ENCODE measurements around the gene ZNF185.

ZNF185 gene

DNA sequence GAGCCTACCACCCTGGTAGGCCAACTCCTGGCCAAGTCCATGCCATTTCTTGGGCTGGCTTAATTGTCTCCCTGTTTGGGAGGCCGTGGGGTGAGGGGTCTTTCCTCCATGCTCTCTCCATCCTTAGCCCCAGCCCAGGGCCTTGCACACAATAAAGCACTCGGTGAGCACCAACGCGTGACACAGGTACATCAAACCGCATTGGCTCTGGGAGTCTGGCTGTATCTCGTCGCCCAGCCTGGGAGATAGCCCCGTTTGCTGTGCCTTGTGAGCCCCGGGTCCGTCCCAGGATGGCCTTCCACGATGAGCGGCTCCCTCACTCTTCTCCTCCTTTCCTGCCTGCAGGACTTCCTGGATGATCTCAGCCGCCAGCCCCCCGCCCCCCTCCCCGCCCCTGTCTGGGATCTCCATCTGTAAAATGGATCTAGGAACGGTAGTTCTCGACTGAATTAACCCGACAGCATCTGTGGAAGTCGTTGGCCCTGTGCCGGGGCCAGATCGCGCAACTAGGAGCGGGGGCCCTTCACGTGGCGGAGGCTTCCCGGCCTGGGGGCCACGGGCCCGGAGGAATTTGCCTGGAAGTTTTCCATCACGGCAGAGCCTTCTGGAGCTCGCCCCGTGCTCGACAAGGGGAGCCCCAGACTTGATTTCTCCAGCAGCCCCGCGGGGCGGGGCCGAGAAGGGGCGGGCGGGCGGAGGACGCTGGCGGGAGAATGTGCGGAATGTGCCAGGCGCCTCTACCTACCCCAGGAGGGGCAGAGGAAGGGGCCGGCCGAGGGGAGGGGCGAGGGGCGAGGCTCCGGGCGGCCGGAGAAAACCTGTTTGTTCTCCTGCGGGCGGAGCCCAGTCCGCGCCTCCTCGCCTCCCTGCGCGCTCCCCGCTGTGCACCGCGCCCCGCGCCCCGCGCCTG is at the start of gene ZNF185:
Gene ZNF185 (plus strand): TSS at position 846 of the 910 bp plus-strand sequence. CDS start 16,423 bp downstream, outside the sequence.
- DNase-seq (ENCODE audit: low read depth) = peak; percentile 10

DNA sequence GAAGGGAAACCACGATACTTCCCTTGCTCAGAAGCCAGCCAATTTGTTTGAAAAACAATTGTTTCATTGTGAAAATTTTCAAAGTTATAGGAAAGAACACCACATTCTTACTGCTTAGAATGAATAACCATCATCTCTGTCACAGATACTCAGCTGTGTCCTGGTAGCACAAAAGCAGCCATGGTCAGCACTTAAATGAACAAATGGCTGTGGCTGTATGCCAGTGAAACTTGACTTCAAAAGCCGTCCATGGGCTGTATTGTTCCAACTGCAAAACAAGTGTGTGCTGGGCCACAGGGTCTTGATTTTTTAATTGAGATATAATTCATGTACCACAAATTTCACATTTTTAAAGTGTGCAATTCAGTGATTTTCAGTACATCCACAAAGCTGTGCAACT is 47.4 kb upstream of the ZNF185 start:
- DNase-seq (ENCODE audit: low read depth) = no peak

DNA sequence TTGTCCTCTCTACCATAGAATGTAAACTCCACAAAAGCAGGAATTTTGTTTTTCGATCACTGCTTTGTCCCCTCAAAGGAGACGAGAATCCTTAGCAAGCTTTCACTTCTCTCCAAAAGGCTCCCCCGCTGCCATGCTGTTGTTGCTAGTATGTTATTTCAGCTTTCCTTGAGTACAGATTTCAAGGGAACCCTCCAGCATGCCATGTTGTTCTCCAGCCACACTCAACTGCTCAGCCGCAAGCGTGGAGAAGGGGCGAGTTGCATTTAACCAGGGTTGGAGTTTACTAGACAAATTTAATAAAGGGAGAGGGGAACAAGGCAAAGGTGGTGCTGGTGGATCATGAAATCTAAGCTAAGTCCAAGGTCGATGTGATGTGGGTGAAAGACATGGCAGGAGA is 43.9 kb upstream of the ZNF185 start:
- DNase-seq (ENCODE audit: low read depth) = no peak

DNA sequence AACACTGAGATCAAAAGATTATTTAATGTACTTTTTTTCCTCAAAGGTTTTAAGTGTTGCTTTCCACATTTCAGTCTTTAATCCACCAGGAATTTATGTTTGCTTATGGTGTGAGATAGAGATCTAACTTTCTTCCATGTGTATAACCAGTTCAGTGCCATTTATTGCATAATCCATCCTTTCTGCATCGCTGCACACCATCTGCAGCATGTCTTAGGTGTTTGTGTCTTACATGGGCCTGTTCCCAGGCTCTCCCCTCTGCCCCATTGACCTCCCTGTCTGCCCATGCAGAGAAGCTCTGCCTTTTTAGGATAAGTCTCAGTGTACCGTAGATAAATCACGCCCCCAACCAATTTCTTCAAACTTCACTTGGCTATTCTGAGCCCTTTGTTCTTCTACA is 36.8 kb upstream of the ZNF185 start:
- peak; percentile 29 for DNase-seq (ENCODE audit: low read depth)

DNA sequence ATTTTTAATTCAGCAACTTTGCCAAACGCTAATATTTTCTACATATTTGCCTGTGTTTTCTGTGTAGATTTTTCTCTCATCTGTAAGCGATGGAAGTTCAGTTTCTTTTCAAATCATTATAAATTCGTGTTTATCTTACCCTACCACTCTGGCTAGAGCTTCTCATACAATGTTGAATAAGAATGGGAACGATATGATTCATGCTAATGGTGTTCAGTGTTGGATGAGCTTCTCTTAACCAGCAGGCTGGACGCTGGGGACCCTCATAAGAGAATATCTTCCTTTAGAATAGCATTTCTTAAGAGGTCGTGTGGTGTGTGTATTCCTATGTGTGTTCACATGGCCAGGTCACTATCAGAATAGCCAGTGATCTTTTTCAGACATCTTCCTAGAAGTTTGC is 36.0 kb upstream of the ZNF185 start:
- DNase-seq (ENCODE audit: low read depth) = peak; percentile 6

DNA sequence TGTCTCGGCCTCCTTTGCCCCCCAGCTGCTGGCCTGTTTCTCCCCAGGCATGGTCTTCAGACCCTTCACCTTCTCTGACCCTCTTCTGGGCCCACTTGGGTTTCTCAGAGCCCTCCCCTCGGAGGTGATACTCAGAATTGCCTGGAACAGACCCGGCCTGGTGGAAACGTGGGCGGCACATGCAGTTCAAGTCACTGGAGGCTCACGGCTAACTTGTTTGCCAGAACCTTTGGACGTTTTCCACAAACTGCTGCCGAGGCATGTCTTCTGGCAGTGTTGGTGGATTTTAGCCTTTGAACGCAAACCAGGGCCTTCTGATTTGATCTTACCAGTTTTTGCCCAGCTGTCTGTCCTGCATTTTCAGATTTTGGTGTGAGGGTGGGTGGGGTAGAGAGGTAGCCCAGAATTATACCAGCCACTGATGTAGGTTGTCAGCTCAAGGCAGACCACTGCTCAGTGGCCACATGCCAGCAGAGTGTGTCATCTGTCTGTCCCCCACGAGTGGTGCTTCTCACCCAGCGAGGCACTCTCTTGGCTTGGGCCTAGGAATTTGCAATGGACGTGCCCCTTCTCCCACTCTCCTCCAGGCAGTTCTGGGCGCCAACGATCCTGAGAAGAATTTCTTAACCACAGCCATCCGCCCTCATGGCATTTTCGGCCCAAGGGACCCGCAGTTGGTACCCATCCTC is 32.5 kb upstream of the ZNF185 start:
- no peak for DNase-seq (ENCODE audit: low read depth)

DNA sequence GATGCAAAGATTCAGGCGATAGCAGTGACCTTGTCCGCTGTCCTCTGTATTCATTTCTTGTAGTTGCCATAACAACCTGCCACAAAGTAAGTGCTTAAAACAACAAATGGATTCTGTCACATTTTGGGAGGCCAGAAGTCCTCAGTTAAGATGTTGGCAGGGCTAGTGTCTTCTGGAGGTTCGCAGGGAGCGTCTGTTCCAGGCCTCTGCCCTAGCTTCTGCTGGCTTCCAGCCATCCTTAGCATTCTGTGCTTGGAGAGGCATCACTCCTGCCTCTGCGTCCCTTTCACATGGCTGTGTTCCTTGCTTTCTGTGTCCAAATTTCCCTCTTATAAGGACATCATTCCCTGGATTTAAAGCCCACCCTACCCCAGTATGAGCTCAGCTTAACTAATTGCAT is 31.5 kb upstream of the ZNF185 start:
- no peak for DNase-seq (ENCODE audit: low read depth)

DNA sequence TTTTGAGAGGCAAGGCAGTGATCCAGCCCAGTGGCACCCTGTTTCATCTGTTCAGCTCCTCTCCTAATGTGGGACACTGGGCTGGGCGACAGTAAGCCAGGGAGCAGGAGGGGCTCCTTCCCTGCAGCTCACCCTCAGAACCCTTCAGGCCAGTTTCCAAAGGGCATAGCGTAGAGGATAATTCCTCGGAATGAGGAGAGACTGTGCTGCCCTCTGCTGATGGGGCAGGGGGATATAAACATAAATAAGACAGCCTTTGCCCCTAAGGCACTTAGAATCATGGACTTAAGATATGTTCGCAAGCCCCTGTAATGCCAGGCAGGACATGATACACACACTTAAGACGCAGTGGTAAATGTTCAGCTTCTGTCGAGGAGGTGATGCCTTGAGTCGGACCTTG is 27.9 kb upstream of the ZNF185 start:
- no peak for DNase-seq (ENCODE audit: low read depth)

DNA sequence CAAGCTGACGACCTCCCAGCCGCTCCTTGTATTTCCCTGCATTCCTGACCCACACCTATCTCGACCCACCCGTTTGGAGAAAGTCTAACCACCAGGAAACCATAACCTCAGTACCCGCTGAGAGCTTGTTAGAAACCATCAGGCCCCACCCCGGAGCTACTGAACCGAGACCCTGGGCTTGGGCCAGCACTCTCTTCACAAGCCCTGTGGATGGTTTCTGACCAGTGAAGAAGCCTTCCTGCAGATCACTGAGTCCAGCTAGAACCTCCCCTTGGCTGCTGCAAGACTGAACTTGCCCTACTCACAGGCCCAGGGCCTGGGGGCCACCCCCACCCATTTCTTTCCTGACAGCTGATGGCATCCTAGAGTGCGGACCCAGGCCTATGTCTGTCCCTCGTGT is 26.6 kb upstream of the ZNF185 start:
- DNase-seq (ENCODE audit: low read depth) = no peak

DNA sequence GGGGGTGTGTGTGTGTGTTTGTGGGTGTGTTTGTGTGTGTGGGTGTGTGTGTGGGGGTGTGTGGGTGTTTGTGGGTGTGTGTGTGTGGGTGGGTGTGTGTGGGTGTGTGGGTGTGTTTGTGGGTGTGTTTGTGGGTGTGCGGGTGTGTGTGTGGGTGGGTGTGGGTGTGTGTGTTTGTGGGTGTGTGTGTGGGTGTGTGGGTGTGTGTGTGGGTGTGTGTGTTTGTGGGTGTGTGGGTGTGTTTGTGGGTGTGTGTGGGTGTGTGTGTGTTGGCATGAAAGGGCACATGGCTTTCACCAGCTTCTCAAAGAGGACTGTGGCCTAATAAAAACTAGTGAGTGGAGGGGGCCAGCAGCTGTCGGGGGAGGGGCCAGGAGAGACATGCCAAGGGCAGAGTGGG is 25.3 kb upstream of the ZNF185 start:
- DNase-seq (ENCODE audit: low read depth) = no peak

DNA sequence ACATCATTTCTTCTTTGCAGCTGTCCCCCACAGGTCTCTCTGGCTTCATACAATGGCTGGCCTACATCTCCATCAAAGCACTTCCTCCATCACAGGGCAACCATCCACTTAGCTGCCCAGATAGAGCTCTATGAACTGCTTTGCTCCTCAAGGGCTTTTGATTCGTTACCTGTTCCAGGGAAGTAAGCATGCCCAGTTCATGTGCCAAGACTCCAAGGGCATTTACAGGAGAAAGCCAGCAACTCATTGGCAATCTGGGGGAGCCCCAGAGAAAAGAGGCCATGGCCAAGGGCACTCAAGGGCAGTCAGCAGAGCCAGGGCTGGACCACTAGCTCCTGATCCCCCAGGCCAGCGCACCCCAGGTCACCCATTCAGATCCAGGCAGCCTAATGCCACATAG is 24.5 kb upstream of the ZNF185 start:
- no peak for DNase-seq (ENCODE audit: low read depth)

DNA sequence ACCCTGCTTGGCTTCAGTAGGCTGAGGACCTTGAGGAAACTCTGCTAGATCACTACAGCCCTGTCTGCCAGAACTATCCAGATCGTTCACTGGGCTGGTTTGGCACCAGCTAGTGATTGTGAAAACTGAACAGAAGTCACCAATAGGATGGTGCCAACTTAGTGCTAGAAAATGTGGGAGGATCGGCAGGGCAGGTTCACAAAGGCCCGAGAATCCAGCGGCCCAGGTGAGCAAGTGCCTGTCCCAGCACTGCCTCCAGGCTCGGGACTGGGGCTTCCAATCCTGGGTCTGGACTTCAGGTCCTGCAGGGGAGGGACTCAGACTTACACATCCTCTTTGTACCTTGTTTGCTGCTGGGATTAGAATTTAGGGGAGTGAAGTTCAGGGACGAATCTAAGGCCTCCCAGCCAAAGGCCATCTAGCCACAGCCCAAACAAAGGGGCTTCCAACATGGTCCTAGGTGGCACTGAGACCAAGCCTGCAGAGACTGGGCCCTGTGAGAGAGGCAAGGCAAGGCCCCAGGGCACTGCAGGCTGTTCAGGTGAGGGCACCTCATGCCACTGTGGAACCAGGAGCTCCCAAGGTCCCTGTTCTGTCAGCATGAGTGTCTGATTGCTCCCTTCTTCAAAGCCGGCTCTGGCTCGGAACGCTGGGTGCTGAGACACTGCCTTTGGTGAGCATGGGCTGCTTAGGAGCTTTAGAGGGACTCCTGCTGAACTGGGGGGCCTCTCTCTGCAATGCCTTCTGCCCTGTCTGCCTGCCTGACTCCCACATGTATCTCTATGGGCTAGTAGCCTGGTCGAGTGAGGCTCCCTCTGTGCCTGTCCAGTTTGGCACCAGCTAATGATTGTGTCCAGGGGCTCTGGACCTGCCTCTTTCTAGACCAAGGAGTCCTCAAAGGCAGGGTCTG is 20.7 kb upstream of the ZNF185 start:
- no peak for DNase-seq (ENCODE audit: low read depth)

DNA sequence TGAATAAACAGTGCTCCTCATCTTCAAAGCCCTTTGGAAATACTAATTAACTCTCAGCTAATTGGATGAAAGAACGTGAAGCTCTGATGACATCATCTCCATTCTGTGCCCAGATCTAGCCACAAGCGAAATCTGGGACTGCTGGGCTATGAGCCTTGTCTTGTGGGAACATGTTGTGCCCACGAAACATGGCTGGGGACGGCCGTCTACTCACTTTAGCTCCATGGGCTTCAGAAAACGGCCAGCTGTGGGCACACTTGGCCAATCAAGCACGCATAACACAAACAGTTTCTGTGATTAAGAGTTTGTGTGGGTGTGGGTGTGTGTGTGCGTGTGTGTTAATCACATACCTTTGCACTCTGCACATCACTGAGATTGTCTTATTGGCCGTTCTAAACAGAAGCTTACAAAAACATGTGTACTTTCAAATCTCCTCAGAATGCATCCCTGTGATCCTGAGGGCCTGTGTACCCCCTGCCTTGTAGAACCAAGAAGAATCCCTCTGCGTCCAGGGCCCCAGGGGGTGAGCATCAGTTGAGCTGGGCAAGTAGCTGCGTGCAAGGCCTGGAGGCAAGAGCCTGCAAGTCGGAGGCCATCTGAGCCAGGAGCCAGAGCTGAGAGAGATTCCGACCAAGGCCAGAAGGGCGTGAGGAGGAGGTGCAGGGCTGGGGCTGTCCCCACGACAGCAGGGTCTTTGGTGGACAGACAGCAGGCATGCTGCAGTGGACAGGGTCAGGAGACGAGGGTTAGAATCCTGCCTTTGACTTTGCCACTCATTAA is 18.7 kb upstream of the ZNF185 start:
- no peak for DNase-seq (ENCODE audit: low read depth)

DNA sequence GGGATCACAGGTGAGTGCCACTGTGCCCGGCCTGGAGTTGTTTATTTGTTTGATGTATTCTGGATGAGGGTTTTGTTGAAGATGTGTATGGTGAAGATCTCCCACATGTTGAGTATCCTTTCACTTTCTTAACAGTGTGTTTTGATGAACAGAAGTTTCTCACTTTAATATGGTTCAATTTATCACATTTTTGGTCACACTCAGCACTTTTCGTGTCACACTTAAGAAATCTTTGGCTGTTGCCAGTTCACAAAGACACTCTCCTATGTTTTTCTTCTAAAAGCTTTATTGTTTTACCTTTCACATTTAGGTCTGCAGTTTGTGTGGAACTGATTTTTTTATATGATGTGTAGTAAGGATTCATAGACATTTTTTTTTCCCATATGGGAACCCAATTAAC is 16.6 kb upstream of the ZNF185 start:
- no peak for DNase-seq (ENCODE audit: low read depth)

DNA sequence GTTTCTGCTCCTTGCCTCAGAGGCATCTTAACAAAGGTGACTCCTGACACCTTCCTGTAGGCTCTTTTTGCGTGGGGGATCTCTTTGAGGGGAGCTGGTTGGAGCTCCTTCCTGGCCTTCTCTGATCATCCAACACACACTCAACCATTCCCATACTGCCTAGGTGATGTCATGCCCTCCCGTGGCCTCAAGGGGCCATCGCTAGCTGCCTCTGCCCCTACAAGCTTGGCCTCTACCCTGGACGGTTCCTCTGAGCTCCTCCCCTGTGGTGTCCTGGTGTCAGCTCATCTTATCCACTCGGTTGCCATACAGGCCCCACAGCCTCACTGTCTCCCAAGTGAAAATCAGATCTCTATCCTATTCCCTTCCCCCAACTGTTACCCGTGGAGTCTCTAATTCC is 13.7 kb upstream of the ZNF185 start:
- DNase-seq (ENCODE audit: low read depth) = no peak

DNA sequence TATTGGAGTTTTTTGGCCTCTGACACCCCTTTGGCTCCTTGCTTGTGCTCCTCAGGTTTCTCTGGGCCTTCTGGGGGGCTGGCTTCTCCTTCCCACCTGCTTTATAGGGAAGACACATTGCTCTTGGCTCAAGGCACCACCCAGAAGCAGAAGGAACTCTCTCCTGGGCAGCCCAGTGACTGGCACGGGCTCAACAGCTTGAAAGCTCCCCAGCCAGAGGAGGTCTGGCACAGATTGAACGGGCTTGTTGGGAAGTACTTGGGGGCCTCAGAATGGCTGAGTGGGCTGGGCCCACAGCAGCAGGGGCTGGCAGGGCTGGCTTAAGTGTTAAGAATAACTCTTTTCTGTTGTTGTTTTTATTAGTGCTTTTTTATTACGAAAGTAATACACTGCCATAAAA is 11.2 kb upstream of the ZNF185 start:
- no peak for DNase-seq (ENCODE audit: low read depth)

DNA sequence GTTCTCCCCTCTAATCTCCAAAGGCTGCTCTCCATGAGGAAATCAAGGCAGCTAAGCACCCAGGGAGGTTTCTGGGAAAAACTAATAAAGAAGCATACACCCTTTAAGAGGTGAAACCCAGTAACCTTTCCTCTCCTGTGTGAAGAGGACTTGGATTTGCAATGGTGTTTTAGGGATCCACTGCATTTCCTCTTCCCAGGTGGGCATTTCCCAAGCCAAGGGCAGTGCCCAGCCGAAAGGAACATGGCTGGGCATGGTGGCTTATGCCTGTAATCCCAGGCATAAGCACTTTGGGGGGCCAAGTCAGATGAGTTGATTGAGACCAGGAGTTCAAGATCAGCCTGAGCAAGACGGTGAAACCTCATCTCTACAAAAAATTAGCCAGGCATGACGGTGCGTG is 5.4 kb upstream of the ZNF185 start:
- no peak for DNase-seq (ENCODE audit: low read depth)

DNA sequence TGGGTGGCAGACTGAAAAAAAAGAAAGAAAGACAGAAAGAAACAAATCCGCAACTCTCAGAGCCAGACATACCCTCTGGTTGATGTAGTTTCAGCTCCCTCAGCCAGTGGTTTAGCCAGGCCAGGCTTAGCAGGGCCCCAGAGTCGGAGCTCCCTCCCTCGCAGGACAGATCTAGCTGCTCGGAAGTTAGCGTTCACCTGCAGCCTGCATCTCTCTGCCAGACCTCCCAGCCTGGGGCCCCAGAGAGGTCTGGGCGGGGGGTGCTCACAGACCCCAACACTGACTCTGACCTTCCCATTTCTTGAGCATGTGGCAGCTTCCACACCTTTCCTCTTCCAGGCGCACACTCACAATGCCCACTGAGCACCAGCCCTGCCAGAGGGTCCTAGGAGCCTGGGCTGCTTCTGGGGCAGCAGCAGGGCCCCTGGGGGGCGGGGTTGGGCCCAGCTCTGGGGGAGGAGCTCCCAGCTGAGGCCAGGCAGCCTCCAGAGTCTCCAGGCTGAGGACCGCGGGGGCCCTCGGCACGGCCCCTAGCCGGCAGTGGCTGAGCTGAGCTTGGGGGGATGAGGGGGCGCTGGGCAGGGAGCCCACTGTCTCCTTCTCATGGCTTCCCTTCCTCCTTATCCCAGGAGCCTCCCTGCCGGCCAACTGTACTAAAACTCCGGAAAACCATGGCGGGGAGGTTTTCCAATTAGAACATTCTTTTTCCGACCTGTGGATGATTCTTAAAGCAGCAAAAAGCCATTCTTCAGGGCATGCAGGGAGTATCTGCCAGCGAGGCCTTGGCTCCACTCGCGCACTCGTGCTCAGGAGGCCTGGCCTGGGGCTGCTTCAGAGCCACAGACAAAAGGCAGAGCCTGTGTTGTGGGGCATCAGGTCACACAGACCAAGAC is 4.6 kb upstream of the ZNF185 start:
- DNase-seq (ENCODE audit: low read depth) = no peak

DNA sequence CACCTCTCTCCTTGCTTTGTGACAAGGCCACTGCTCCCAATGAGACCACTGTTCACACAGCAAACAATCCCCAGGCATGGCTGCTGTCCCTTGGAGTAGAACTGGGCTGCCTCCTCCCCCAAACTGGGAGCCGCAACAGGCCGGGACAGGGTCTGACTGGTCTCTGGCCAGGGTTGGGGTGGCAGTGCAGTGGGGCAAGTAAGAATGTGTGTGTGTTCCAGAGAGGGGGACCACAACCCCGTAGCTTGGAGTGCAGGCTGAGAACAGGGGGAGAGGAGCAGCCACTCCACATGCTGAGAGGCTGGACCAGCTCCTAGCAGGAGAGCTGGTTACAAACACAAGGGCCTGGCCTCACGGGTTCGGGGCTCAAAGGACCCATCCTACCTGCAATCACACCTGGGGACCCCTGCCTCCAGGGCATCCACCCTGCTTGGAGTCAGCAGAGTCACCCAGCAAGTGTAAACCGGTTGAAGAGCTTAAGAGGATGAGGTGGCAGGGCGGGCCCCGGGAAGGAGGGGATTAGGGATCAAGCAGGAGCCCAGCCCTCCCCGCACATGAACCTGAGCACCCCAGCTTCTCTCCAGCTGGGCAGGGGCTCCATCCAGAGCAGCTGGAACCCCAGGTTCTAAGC is 3.8 kb upstream of the ZNF185 start:
- no peak for DNase-seq (ENCODE audit: low read depth)

DNA sequence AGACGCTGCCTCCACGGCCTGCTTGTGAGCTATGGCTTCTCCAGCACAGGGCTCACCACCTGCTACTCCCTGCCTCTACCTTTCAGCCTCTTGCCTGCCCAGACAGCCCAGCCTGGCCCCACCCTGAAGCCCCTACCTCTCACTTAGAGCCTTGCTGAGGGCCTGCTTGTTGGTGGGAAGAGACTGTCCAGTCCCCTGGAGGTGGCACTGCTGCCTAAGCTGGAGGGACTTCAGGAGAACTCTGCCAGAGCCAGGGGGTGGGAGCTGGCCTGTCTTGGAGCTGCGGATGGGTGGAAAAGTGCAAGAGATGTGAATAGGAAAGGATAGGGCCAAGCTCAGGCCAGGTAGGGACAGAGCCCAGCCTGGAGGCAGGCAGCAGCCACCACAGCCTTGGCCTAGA is 2.7 kb upstream of the ZNF185 start:
- no peak for DNase-seq (ENCODE audit: low read depth)

All from iris pigment epithelial cell (primary cell).